Naive thymus-derived CD8-positive, alpha-beta T cell (primary cell): ENCODE results near the gene TPST1. TPM values are rescaled to one million over a fixed set of nuclear protein-coding genes. Genes with fewer than 3 reads are reported as not detected.
A peak's percentile ranks its signal among the peaks of the same experiment; 100 is the strongest.
"Not testable (repeated sequence)": the region's sequence is repeated elsewhere in the genome, so short reads cannot be mapped to it uniquely, and the experiment has no call there.

Experiments
- ATAC-seq, 2 donors: fragments of 150-1000 bp; cut with Tn5 transposase in 1 of 2; sonication (Bioruptor Pico), chemical (Tn5 transposase) in 1 of 2; 1 replicate in 1 of 2; 2 replicates in 1 of 2; pipeline ENCODE4 v1.10.0; 2021; ENCODE audit warnings: mild to moderate bottlenecking in 2 of 2, moderate library complexity in 2 of 2
- POLR2A ChIA-PET: fragments of 350-600 bp; sonication (Branson Sonifier 250); formaldehyde crosslinking; loops from one replicate; lab custom pipeline; 2021; ENCODE audit warnings: antibody characterized with exemption; lab: Charles Lee
- DNase-seq, 10 donors: peaks; one replicate each; pipeline versions ENCODE4 v3.0.0 to v3.0.0-alpha.2; 2020 to 2022
- H3K27ac Mint-ChIP-seq, 10 donors: one replicate each; pipeline ENCODE4 v1.8.0; 2020 to 2022; ENCODE audit warnings: mild to moderate bottlenecking in 10 of 10, mixed read lengths in 10 of 10, moderate library complexity in 4 of 10, inconsistent platforms in 1 of 10
- H3K27me3 Mint-ChIP-seq, 5 donors: one replicate each; pipeline ENCODE4 v1.8.0; 2021 to 2022; ENCODE audit warnings: mixed read lengths in 5 of 5
- H3K36me3 Mint-ChIP-seq, 3 donors: one replicate each; pipeline ENCODE4 v1.8.0; 2020 to 2022; ENCODE audit warnings: mixed read lengths in 3 of 3, mild to moderate bottlenecking in 2 of 3, inconsistent platforms in 1 of 3
- H3K4me1 Mint-ChIP-seq, 4 donors: one replicate each; pipeline ENCODE4 v1.8.0; 2021 to 2022; ENCODE audit warnings: mixed read lengths in 4 of 4
- H3K4me3 Mint-ChIP-seq, 10 donors: one replicate each; pipeline ENCODE4 v1.8.0; 2020 to 2022; ENCODE audit warnings: mild to moderate bottlenecking in 10 of 10, mixed read lengths in 10 of 10, moderate library complexity in 6 of 10, inconsistent platforms in 1 of 10
- H3K9me3 Mint-ChIP-seq, 9 donors: one replicate each; pipeline ENCODE4 v1.8.0; 2020 to 2022; ENCODE audit warnings: mixed read lengths in 9 of 9, mild to moderate bottlenecking in 3 of 9, inconsistent platforms in 1 of 9, moderate library complexity in 1 of 9
- polyA plus RNA-seq, 3 donors: library from polyadenylated mRNA; unstranded; fragments of 300-500 nt; fragmentation: Illumina TruSeq; gene quantifications; one replicate each; pipeline ENCODE4 v1.2.3, GENCODE V29; 2021
- total RNA-seq, 8 experiments: library from RNA in 2 of 8; stranded (reverse) in 2 of 8; gene quantifications; one replicate each; pipeline ENCODE4 v1.2.3 and lab custom pipeline; 2021 to 2026

TPST1 gene
- total and polyA plus RNA-seq, 5 experiments from 2014 or later, result 5.6 to 13.2 (median 7.8) TPM

- ATAC-seq (no peak), DNase-seq (no peak)
- H3K36me3 Mint-ChIP-seq, result no peaks in the 10 kb centered on the region
- peak overlapping the region in 2 of 10 donors; percentile 25 to 56 for H3K4me3 Mint-ChIP-seq
- H3K27ac Mint-ChIP-seq, result peak overlapping the region in 3 of 10 donors; percentile 2 to 25 (median 24)
- peaks cover 0 to 1% (median 0%) of the 10 kb centered on the region in 5 donors for H3K27me3 Mint-ChIP-seq
- no peaks in the 10 kb centered on the region for H3K9me3 Mint-ChIP-seq
- peaks cover 10 to 33% (median 23%) of the 10 kb centered on the region in 4 donors for H3K4me1 Mint-ChIP-seq
- POLR2A ChIA-PET, result no interaction called here
Measured at GRCh38 chr7:66221442-66221841, 16.3 kb downstream of the TPST1 start.

DNA sequence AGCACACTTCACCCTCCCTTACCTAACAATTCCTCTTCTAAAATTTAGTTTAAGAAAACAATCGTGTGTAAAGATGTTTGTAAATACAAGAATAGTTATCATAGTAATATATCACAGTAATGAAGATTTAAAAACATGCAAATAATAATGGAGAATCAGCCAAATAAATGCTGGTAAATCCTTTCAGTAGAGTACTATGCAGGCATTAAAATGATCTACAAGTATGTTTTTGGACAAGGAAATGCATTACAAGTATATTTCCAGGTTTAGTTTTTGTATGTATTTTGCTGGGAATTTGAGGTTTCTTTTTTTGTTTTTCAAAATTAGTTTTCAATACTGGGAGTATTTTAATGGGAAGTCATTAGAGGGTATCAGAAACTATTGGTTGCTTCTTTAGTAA lies 22.7 kb downstream of the TPST1 start:
- ATAC-seq (no peak), DNase-seq (no peak)
- POLR2A ChIA-PET, result no interaction called here
- Mint-ChIP-seq H3K4me3 (no peak overlapping the region), H3K27ac (no peak overlapping the region), H3K27me3 (no peaks in the 10 kb centered on the region), H3K36me3 (peaks cover 2 to 19% (median 3%) of the 10 kb centered on the region in 3 donors), H3K9me3 (peaks cover 0 to 10% (median 0%) of the 10 kb centered on the region in 9 donors), H3K4me1 (peaks cover 3 to 11% (median 8%) of the 10 kb centered on the region in 4 donors)

- Mint-ChIP-seq H3K9me3 (peaks cover 0 to 13% (median 0%) of the 10 kb centered on the region in 9 donors), H3K36me3 (peaks cover 7 to 26% (median 12%) of the 10 kb centered on the region in 3 donors)
- H3K27me3 Mint-ChIP-seq, ATAC-seq, POLR2A ChIA-PET, H3K4me3 Mint-ChIP-seq, H3K27ac Mint-ChIP-seq, DNase-seq, H3K4me1 Mint-ChIP-seq: not testable (repeated sequence)
Measured at GRCh38 chr7:66231326-66232216, 26.4 kb downstream of the TPST1 start.

- ATAC-seq (no peak), DNase-seq (no peak)
- Mint-ChIP-seq H3K4me3 (no peak overlapping the region), H3K27ac (no peak overlapping the region), H3K36me3 (peaks cover 7 to 23% (median 12%) of the 10 kb centered on the region in 3 donors), H3K4me1 (peaks cover 6 to 20% (median 9%) of the 10 kb centered on the region in 4 donors), H3K9me3 (peaks cover 0 to 13% (median 0%) of the 10 kb centered on the region in 9 donors), H3K27me3 (no peaks in the 10 kb centered on the region)
- POLR2A ChIA-PET, result no interaction called here
Measured at GRCh38 chr7:66233638-66234037, 28.5 kb downstream of the TPST1 start.

GRCh38 chr7:66236713-66237303 lies 31.7 kb downstream of the TPST1 start:
- Mint-ChIP-seq H3K27me3 (no peaks in the 10 kb centered on the region), H3K36me3 (peaks cover 12 to 21% (median 16%) of the 10 kb centered on the region in 3 donors), H3K27ac (peak overlapping the region in 6 of 10 donors; percentile 1 to 76 (median 64)), H3K9me3 (peaks cover 0 to 8% (median 0%) of the 10 kb centered on the region in 9 donors), H3K4me3 (peak overlapping the region in 1 of 10 donors; percentile 29), H3K4me1 (peaks cover 10 to 28% (median 15%) of the 10 kb centered on the region in 4 donors)
- ATAC-seq, result no peak
- no peak for DNase-seq
- POLR2A ChIA-PET, result no interaction called here

DNA sequence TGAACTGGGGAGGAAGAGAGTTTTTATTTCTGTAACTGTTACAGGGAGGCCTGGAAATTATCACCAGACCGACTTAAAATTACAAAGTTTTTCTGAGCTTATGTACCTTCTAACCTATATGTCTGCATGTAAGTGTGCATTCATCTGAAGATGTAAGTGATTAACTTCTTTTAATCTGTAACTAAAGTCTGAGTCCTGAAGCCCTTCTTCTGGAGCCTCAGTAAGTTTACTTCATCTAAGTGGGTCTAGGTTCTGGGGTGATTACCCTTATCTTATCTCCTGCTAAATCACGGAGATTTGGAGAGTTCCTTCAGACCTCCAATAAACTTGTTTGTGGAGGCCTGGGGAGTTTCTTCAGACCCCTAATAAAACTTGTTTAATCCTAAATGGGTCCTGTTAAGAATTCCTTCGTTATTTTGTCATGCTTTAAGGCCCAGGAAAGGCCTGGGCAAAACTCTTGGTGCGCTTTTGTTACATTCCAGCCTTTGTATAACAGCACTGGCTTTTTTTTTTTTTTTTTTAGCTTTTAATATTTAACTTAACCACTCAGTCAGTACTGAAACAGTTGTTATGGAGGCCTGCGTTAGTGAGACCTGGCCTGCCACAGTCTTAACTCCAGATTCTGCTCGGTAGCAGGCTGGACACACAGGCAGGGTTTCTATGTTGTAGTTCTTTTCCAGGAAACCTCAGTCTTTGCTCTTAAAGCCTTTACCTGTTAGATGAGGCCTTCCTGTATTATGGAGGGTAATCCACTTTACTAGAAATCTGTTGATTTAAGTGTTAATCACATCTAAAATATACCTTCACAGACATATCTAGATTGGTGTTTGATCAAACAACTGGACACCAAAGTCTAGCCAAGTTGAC lies 33.0 kb downstream of the TPST1 start:
- Mint-ChIP-seq H3K4me3 (no peak overlapping the region), H3K36me3 (peaks cover 6 to 14% (median 11%) of the 10 kb centered on the region in 3 donors), H3K27ac (peak overlapping the region in 4 of 10 donors; percentile 29 to 71 (median 59)), H3K27me3 (no peaks in the 10 kb centered on the region), H3K9me3 (peaks cover 0 to under 1% (median 0%) of the 10 kb centered on the region in 9 donors), H3K4me1 (peaks cover 10 to 28% (median 15%) of the 10 kb centered on the region in 4 donors)
- ATAC-seq, result no peak
- no peak for DNase-seq
- POLR2A ChIA-PET, result interaction anchor here (0.6 kb wide), 1 partner anchor 21 kb away, joined by 3 read pairs; no protein-coding TSS in a partner anchor

- no peak for ATAC-seq
- Mint-ChIP-seq H3K9me3 (no peaks in the 10 kb centered on the region), H3K36me3 (peaks cover 5 to 11% (median 8%) of the 10 kb centered on the region in 3 donors), H3K4me1 (peaks cover 10 to 28% (median 14%) of the 10 kb centered on the region in 4 donors), H3K4me3 (no peak overlapping the region), H3K27me3 (no peaks in the 10 kb centered on the region), H3K27ac (peak overlapping the region in 4 of 10 donors; percentile 2 to 44 (median 18))
- no peak for DNase-seq
- POLR2A ChIA-PET, result interaction anchor here (0.6 kb wide), 1 partner anchor 20 kb away, joined by 3 read pairs; no protein-coding TSS in a partner anchor
Measured at GRCh38 chr7:66238773-66239466, 33.8 kb downstream of the TPST1 start.

- POLR2A ChIA-PET, result no interaction called here
- Mint-ChIP-seq H3K27me3 (no peaks in the 10 kb centered on the region), H3K9me3 (no peaks in the 10 kb centered on the region), H3K36me3 (peaks cover 5 to 11% (median 8%) of the 10 kb centered on the region in 3 donors), H3K4me3 (no peak overlapping the region), H3K27ac (peak overlapping the region in 2 of 10 donors; percentile 7 to 44), H3K4me1 (peaks cover 10 to 28% (median 14%) of the 10 kb centered on the region in 4 donors)
- ATAC-seq (no peak), DNase-seq (no peak)
Measured at GRCh38 chr7:66239467-66239856, 34.3 kb downstream of the TPST1 start.

DNA sequence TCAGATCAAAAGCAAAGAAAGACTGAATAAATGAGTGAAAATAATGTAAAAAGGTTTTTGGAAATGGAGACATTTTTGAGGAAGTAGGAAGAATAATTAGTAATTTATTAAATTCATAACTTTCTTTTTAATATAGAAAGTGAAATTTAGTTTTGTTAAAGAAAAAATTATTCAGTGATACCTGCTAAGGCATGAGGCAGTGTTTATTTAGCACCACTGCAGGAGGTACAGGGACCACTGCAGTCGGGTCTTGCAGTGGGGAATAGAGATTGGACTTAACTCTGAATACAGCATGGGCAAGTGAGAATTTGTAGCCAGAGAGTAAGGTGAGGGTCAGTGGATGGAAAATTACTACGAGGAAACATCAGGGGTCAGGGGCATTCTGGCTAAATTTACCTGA lies 39.9 kb downstream of the TPST1 start:
- ATAC-seq (no peak), DNase-seq (no peak)
- peaks cover 0 to 13% (median 11%) of the 10 kb centered on the region in 3 donors for H3K36me3 Mint-ChIP-seq
- H3K9me3 Mint-ChIP-seq, result no peaks in the 10 kb centered on the region
- H3K27ac Mint-ChIP-seq, result peak overlapping the region in 3 of 10 donors; percentile 37 to 71 (median 45)
- H3K4me1 Mint-ChIP-seq, result peaks cover 0 to 4% (median 1%) of the 10 kb centered on the region in 4 donors
- POLR2A ChIA-PET, result no interaction called here
- H3K4me3 Mint-ChIP-seq, result no peak overlapping the region
- H3K27me3 Mint-ChIP-seq, result no peaks in the 10 kb centered on the region

DNA sequence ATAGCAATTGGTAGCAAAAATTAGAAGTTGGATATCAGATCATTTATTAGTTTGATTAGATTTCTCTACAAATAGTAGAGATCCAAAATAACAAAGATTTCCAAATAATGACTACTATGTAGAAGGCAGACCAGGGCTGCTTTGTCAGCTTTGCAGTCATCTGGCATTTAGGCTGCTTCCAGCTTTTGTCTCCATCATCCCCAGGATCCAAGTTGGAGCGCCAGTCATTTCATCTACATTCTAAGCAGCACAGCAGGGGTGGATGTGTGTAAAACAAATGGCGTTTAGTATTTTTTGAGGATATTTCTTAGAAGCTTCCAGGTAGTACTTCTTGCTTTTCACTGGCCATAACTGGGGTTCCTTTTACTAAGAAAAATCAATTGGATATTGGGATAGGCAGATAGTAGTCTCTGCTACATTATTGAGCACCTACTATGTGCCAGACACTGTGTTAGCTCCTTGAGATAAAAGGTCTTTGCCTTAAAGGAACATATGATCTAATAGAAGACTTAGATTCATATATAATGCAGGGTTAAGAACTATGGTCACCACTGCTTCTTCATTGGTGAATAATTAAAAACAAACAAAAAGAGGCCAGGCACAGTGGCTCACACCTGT lies 41.5 kb downstream of the TPST1 start:
- H3K4me1 Mint-ChIP-seq, result peaks cover 0 to 5% (median 1%) of the 10 kb centered on the region in 4 donors

GRCh38 chr7:66247380-66248078 lies 42.4 kb downstream of the TPST1 start:
- DNase-seq (no peak), ATAC-seq (no peak)
- no peaks in the 10 kb centered on the region for H3K9me3 Mint-ChIP-seq
- H3K27ac Mint-ChIP-seq, result no peak overlapping the region
- H3K36me3 Mint-ChIP-seq, result peaks cover 0 to 3% (median 3%) of the 10 kb centered on the region in 3 donors
- H3K27me3 Mint-ChIP-seq, result no peaks in the 10 kb centered on the region
- H3K4me1 Mint-ChIP-seq, result peaks cover 0 to 5% (median 1%) of the 10 kb centered on the region in 4 donors
- POLR2A ChIA-PET, result interaction anchor here (0.7 kb wide), 1 partner anchor 67 kb away, joined by 3 read pairs; no protein-coding TSS in a partner anchor
- H3K4me3 Mint-ChIP-seq, result no peak overlapping the region

More for the DNA sequence above, 41.5 kb downstream of the TPST1 start:
- H3K27me3 Mint-ChIP-seq, result no peaks in the 10 kb centered on the region
- POLR2A ChIA-PET, result no interaction called here
- H3K9me3 Mint-ChIP-seq, result no peaks in the 10 kb centered on the region
- no peak overlapping the region for H3K4me3 Mint-ChIP-seq
- DNase-seq (no peak), ATAC-seq (no peak)
- peak overlapping the region in 1 of 10 donors; percentile 20 for H3K27ac Mint-ChIP-seq
- peaks cover 0 to 3% (median 3%) of the 10 kb centered on the region in 3 donors for H3K36me3 Mint-ChIP-seq
